GM21447 (cell line): ENCODE results near the gene FILIP1.

Source experiments
- ATAC-seq: cut with Tn5 transposase; IDR thresholded peaks from one replicate; pipeline ENCODE4 v1.9.1; 2021; ENCODE audit not compliant: unreplicated experiment

The FILIP1 gene

DNA sequence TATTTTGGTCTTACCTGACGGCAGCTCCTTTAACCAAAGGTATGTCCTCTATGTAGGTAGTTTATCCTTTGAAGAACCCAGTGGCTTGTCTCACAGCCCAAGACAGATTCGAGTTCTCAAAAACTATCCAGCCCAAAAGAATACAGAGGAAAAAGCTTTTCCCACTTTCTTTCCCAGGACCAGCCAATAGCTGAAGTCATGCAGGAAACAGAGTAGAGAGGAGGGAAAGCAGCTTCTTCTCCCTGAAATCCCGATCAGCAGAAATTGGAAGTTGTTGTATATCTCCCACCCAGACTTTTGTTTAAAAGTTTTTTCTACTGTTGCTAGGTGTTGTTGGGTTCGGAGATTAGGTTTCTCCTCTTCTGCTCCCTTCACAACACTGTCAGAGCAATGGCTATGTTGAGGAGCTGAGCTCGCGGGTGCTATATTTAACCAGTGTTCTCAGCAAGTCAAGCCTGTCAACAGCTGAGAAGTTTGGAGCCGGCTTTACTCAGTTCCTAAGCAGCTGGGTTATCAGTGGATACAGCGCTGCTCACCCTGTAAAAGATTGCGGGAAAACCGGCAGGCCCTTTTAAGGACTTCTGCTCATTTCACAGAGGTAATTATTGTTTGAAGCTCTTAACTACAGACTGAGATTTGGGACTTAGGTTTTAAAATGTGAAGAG is at the start of gene FILIP1:
Gene FILIP1 (minus strand): TSS at position 401 of the 665 bp plus-strand sequence. CDS start 78,828 bp downstream, outside the sequence.
- no peak for ATAC-seq

- no peak for ATAC-seq
These were observed 49.7 kb upstream of the FILIP1 start for GRCh38 chr6:75543311-75543710.

- ATAC-seq = no peak
These were observed 45.5 kb upstream of the FILIP1 start for GRCh38 chr6:75539136-75539535.

DNA sequence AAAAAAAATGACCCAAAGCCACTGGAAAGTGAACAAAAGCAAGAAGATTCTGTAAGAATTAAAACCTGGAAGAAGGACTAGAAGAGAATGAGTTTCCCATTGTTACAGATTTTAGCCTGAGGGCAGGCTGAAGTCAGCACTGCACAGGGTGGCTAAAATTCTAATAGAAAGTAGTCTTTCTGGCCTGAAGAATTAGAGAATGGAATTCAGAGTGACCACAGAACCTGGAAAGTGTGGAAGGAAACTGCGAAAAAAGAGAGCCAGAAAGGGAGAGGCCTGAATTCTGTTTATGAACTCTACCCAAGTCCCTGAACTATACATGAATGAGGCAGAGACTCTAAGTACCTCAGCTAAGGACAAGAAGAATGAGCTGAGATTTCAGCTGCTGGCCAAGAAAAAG is 38.9 kb upstream of the FILIP1 start:
- no peak for ATAC-seq

DNA sequence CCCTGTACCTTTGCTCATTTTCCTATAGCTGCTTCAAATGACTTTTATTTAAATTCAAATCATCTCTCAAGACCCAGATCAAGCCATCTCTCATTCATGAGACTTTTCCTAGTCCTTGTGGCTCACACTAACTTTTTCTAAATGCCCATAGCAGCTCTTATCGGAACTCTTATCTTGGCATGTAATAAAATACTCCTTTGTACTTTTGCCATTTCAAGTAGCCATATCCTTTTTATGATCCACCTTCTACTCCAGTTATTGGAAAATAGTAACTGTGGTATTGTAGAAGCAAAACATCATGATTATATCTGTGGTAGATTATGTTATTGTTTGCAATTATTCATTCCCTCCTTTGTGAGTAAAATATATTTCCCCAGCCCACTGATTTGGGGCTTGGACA is 37.6 kb upstream of the FILIP1 start:
- no peak for ATAC-seq

DNA sequence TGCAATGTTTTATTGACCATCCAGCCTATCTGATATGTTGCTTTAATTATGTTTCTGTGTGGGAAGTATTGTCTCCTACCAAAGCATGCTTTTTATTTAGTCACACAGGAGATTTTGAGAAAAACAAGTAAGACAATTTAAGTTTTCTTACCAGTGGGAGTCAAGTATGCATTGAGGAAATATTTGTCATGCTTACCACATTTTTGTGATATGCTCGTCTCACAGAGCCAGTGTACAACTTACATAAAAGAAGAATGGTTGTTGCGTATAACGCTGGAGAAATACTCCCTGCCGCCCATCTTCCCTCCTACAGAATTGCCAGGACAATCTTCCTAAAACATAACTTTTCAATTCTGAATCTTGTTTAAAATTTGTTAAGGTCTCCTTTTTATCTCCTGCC is 37.1 kb upstream of the FILIP1 start:
- no peak for ATAC-seq

- ATAC-seq = no peak
These were observed 34.8 kb upstream of the FILIP1 start for GRCh38 chr6:75528423-75528822.

DNA sequence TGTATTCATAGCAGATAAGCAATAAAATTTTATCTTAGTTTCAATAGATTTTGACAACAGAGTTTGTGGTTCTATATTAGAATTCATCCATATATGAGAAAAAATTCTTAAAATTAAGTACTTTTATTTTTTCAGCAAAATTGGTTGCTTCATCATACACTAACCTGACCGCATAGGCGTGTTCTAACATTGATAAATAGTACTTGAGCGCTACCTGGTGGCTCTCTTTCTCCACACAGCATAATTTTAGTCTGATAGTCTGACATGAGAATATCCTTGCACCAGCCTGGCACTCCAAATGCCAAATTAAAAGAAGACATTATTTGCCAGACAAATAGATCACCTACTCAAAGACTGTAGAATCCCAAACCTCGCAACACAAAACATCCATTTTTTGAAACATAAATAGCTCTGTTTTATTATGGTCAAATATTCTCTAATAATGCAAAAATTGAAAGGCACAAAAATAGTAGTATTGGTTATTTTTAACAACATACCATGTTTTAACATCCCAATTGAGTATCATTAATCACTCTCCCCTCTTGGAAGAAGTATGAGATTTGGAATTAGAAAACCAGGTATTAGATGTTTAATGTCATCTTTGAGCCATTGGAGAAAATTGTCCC is 33.0 kb upstream of the FILIP1 start:
- no peak for ATAC-seq

DNA sequence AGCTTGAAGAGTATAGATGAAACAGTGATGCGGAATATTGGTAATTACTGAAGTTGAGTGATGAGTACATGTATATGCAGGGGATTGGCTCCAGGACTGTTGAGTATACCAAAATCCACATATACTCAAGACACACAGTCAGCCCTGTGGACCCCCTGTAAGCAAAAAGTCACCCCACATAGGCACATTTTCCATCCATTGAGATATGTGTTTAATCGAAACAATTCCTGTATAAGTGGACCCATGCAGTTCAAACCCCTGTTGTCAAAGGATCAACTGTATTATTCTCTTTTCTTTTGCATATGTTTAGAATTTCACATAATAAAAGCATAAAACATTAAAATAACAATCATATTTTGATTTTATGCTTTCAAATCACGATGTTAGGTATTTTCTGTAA is 32.1 kb upstream of the FILIP1 start:
- ATAC-seq = no peak

GRCh38 chr6:75524322-75524972 is 30.8 kb upstream of the FILIP1 start:
- ATAC-seq = no peak

DNA sequence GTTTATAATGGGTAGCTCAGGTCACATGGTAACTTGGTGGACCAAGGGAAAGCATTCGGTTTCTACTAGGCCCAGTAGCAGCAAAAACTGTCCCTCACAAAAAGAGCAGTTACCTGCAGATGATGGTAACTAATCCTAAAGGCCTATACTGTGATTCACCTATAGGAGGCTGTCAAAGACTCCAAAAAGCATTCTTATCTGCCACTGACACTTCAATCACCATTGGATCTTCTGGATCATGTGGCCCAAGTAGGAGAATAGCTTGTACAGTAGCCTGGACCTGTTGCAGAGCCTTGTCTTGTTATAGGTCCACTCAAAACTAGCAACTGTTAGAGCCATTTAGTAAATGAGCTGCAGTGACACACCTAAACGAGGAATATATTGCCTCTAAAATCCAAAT is 23.2 kb upstream of the FILIP1 start:
- no peak for ATAC-seq

- no peak for ATAC-seq
These were observed 19.0 kb upstream of the FILIP1 start for GRCh38 chr6:75512591-75512990.

DNA sequence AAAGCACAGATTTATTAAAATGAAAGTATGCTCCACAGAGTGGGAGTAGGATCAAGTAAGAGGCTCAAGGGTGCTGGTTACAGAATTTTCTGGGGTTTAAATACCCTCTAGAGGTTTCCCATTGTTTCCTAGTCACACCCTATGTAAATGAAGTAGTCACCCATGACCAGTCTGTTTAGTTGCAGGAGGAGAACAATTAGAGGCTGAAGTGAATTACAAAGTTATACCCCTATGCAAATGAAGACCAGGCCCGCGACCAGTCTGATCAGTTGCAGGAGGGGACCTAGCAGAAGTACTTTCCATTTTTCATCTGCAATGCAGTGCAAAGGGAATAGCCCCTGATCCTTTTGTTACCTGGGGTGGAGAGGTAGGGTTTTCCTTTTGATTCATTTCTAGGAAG is 11.8 kb upstream of the FILIP1 start:
- ATAC-seq = no peak

GRCh38 chr6:75504465-75505222 is 11.0 kb upstream of the FILIP1 start:
- ATAC-seq = no peak

- ATAC-seq = no peak
These were observed 9.7 kb upstream of the FILIP1 start for GRCh38 chr6:75503291-75503690.

GRCh38 chr6:75502884-75503283 is 9.3 kb upstream of the FILIP1 start:
- ATAC-seq = no peak

- no peak for ATAC-seq
These were observed 8.2 kb upstream of the FILIP1 start for GRCh38 chr6:75501756-75502155.

- no peak for ATAC-seq
These were observed 6.0 kb upstream of the FILIP1 start for GRCh38 chr6:75499640-75500039.

DNA sequence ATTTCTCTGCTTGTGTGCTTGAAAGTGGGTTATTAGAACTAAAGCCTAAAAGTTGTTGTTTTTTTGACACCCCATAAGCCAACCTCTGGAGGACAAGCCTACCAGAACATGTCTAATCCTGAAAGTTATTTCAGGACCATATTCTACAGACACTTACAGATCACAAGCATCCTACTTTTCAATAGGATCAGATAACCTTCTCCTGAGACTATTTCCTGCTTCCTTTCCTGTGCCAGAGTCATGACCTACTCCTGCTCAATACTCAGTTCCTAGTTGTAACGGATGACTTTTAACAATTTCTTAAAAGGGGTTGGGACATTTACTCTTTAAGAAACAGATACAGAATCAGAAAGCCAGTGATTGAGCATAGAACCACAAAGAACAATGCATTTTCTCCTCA is 5.3 kb upstream of the FILIP1 start:
- no peak for ATAC-seq

GRCh38 chr6:75497994-75498393 is 4.4 kb upstream of the FILIP1 start:
- no peak for ATAC-seq

DNA sequence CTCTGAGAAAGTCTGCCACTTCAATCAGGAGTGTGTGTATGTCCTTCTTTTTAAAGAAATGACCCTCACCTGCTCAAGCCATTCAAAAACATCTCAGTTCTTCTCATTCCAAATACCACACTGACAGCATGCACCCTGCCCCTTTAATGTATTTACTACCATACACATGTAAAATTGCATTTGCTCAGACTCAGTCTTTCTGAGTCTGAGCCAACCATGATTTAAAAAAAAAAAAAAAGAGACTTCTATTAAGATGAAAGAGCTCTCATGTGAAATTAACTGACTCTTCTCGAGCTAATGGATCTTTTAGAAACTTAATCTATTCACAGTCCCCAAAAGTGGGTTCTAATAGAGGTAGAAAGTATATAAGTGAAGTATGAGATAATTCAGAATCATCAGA is 1.4 kb upstream of the FILIP1 start:
- no peak for ATAC-seq

DNA sequence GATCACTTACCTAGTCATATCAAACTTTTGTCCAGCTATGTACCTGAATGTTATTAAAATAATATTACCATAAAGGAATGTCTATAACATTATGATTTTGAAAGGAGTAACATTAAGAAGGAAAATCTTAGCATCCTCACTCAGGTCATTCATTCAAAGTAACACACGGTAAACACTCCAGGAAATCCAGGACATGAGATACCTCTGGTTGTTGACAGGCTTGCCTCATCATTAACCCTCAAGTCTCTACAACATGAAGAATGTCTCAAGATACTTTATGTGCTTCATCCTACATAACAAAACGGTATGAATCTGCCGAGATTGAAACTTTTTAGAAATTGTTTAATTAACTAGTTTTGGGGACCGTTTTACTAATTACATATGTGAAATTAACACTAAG is 690 bp upstream of the FILIP1 start:
- no peak for ATAC-seq
